AG09309 (cell line): ENCODE measurements around the gene KCNIP3.

Experiments
- DNase-seq: peaks from one replicate; pipeline ENCODE4 v3.0.0-alpha.2; 2010; ENCODE audit warnings: low read depth
- H3K4me3 ChIP-seq: 2 replicates; pipeline ENCODE4 v1.5.1; 2011; ENCODE audit warnings: mild to moderate bottlenecking, low read depth, low read length, moderate library complexity; ENCODE audit not compliant: control insufficient read depth
- TF ChIP-seq, protein P1 (sequence below): IDR thresholded peaks from 2 replicates; pipeline ENCODE4 v1.5.1; 2011; ENCODE audit warnings: mild to moderate bottlenecking, low read depth, low read length, inconsistent platforms; ENCODE audit not compliant: insufficient read depth, control insufficient read depth; ENCODE audit errors: missing control alignments

The KCNIP3 gene

DNA sequence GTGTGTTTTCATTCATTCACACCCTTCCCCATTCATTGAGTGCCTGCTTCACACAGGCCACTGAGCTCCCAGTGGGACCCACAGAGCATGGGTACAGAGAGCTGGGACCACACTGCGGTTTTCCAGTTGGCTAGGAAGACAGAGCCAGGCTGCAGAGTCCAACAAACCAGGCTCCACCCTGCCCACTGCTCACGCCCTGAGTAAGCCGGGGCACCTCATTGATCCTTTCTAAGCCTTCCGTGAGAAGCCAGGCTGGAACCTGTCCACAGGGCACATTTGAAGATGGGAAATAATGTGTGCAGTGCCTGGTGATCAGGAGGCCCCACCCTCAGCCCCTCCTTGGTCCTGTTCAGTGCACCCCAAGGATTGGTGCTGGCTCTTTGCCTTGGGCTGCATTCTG is 13.5 kb downstream of the KCNIP3 start:
- DNase-seq: no peak
- TF ChIP-seq, protein P1, sequence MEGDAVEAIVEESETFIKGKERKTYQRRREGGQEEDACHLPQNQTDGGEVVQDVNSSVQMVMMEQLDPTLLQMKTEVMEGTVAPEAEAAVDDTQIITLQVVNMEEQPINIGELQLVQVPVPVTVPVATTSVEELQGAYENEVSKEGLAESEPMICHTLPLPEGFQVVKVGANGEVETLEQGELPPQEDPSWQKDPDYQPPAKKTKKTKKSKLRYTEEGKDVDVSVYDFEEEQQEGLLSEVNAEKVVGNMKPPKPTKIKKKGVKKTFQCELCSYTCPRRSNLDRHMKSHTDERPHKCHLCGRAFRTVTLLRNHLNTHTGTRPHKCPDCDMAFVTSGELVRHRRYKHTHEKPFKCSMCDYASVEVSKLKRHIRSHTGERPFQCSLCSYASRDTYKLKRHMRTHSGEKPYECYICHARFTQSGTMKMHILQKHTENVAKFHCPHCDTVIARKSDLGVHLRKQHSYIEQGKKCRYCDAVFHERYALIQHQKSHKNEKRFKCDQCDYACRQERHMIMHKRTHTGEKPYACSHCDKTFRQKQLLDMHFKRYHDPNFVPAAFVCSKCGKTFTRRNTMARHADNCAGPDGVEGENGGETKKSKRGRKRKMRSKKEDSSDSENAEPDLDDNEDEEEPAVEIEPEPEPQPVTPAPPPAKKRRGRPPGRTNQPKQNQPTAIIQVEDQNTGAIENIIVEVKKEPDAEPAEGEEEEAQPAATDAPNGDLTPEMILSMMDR: no peak
- H3K4me3 ChIP-seq: no peak overlapping the region

DNA sequence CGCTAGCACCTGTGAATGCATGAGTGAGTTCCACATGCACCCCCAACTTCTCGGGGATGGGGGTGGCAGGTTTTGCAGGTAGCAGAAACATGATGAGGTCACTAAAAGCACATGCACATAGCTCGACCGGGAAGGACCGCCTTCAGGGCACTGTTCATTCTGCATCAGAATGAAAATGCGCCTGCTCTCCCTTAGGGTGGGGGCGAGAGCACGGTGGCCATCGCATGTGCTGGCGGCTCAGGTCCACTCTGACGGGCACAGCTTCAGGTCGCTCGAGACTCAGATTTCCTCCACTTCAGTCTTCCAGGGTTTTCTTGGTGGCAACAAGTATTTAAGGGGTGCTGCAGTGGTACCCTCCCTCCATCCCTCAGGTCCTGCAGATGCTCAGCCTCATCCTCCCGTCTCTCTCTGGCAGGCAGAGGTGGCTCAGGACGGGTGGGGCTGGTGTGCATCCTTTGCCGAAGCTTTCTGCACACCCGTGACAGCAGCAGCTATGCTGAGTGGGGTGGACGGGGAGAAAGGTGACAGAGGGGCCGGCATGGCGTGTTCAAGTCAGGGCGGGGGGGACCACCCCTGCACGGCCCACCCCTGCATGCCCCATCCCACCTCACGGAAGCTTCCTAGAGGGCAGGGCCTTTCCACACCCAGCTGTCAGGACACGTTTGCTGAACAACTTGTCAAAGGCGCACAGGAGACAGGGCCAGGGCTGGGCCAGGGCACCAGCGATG is 14.8 kb downstream of the KCNIP3 start:
- DNase-seq: no peak
- TF ChIP-seq, protein P1: no peak
- no peak overlapping the region for H3K4me3 ChIP-seq

DNA sequence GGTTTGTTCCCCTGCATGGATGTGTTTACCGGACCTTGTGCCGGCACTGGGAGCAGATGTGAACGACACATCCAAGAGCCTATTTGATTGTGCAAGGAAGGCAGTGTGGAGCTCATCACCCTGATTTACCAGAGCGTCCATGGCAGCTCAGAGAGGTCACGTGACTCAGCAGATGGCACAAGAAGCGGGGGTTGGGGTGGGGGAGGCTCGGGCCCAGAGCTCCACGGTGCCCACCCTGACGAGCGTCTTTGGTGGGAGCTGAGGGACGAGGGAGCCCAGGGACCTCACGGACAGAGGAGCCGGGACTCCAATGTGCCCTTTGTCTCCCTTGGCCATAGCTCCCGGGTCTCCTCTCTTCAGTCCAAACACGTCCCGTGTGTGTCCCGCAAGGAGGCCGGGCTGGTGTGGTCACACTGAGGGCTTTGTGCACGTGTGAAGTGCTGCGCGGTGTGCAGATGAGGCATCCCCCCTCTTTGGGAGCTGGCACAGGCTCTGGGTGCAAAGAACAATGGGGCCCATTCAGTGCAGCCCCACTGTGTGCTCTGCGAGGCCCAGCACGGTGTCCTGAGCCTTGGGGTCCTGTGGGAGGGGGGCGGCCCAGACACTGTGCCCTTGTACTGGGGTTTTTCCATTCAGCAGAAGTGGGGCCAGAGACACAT is 15.5 kb downstream of the KCNIP3 start:
- DNase-seq: no peak
- H3K4me3 ChIP-seq: no peak overlapping the region
- TF ChIP-seq, protein P1: no peak

DNA sequence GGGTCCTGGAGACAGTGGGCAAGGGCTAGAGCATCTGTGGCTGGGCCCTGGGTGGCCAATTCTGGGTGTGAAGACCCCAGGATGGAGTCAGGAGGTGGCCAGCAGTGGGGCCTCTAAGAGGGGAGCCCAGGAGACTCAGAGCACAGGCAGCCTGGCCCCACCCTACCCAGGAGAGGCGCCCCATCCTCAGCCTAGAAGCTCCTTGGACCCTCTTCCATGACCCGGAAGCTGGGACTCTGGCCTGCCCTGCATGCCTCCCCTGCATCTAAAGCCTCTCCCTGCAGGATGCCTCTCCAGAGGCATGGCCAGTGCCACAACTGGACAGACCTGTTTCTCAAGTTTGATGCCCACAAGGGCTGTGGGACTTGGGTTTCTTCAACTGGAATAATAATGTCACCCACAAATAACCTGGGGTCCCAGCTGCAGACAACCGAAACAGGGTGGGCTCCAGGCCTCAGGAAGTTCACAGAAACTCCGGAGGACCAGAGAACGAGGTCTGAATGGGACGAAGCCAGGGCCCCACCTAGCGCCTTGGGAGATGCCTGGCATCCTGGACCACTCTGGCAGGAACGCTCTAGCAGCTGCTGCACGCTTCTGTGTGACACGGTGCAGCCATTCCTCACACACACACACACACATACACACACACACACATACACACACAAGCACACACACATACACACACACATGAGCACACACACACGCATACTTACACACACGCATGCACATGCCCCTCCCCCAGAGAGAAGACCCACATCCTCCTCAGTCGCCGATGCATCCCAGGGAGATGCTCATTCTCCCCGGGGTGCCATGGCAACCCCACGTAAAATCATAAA is 16.4 kb downstream of the KCNIP3 start:
- DNase-seq: no peak
- TF ChIP-seq, protein P1: no peak
- no peak overlapping the region for H3K4me3 ChIP-seq

DNA sequence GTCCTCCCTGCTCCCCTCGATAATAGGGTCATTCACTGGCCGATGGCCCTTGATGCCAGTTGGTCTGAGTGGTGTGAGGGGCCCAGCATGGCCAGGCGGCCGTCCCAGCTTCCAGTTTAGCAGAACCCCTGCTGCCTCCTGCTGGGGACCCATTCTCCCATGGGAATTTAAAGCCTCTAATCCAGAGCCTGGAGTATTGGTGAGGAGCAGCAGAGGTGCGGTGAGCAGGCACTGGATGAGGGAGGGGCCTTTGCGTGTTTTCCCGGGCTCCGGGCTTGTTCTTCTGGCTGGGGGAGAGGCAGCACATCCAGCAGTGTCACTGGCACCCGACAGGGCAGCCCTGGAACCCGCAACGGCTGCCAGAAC is 17.4 kb downstream of the KCNIP3 start:
- H3K4me3 ChIP-seq: no peak overlapping the region
- TF ChIP-seq, protein P1: no peak
- no peak for DNase-seq

DNA sequence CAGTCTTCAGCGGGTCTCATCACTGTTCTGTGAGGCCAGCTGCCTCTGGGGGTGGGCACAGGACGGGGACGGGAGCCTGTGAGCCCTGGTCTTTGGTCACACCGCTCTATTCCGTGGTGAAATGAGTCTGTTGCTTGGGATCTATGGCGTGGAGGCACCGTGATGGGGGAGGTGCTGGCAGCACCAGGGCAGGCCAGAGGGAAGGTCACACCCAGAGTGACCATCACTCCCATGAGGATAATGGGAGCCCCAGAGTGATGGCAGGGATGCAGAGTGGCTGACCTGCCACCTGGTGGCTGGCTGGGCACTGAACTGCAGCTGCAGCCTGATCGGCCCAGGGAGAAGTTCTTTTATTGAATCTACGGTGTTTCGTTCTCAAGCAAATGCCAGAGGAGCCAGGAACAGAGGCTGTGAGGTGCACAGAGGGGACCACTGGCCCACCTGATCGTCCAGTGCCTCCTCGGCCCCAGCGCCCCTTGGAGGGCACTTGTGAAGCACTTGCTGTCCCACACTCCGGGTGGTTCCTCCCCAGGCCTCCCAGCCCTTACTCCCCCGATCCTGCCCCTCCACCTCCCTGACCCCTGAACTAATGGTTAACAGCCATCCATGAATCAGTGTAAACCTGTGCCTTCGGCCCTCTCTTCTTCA is 17.9 kb downstream of the KCNIP3 start:
- no peak overlapping the region for H3K4me3 ChIP-seq
- DNase-seq: no peak
- TF ChIP-seq, protein P1: peak; percentile 67
